IPS-NIHi7 (cell line): Measurements from ENCODE around the gene PCNX3.

ENCODE experiments used
- DNase-seq: peaks from one replicate; pipeline ENCODE4 v3.0.0; 2012; ENCODE audit warnings: mixed read lengths; ENCODE audit errors: extremely low spot score

Gene PCNX3

GRCh38 chr11:65639623-65640482, 24.3 kb downstream of the PCNX3 start:
- no peak for DNase-seq

DNA sequence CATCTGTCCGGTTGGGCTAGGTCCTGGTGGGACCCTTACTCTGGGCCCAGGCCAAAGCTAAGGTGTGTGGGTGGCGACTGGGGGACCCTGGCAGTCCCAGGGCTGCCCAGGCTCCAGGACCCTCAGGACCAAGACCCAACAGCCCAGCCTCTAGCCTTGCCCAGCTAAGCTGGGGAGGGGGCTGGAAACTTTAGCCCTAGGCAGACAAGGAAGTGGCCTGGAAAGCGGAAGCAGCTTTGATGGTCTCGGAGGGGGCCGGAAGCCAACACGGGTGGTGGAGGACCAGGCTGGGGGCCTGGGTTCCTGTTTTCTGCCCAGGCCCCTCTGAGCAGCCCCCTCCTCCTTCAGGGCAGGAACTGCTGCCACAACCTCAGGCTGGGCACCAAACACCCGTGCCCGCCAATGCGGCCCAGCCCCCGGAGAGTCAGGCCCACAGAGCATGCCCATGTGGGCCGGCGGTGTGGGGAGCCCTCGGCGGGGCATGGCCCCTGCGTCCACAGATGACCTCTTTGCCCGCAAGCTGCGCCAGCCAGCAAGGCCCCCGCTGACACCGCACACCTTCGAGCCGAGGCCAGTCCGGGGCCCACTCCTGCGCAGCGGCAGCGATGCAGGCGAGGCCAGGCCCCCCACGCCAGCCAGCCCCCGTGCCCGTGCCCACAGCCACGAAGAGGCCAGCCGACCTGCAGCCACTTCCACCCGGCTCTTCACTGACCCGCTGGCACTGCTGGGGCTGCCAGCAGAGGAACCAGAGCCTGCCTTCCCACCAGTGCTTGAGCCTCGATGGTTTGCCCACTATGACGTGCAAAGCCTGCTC, 25.1 kb downstream of the PCNX3 start:
- DNase-seq, result no peak

DNA sequence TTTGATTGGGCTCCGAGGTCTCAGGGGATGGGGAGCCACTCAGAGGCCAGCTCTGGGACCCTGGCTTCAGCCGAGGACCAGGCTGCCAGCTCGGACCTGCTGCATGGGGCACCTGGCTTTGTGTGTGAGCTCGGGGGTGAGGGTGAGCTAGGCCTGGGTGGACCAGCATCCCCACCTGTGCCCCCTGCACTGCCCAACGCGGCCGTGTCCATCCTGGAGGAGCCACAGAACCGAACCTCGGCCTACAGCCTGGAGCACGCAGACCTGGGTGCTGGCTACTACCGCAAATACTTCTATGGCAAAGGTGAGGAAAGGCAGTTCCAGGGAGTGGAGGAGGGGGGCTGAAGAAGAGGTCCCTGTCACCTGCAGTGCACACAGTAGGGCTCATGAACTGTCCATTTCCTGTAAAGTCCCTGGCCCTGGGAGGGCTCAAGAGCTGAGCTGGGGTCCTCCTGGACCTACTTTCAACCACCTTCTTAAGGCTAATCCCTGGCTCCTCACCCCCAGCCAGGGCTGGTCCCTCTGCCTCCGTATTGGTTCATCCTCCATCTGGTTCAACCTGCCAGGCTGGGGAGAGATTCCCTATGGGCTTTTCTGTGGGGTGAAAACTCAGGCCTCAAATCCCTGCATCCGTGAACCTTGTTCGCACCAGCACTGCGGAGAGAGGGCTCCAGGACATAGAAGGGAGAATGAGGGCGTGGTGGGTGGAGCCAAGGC, 25.9 kb downstream of the PCNX3 start:
- no peak for DNase-seq

- peak; percentile 75 for DNase-seq
Measured at GRCh38 chr11:65642014-65642671, 26.6 kb downstream of the PCNX3 start.

DNA sequence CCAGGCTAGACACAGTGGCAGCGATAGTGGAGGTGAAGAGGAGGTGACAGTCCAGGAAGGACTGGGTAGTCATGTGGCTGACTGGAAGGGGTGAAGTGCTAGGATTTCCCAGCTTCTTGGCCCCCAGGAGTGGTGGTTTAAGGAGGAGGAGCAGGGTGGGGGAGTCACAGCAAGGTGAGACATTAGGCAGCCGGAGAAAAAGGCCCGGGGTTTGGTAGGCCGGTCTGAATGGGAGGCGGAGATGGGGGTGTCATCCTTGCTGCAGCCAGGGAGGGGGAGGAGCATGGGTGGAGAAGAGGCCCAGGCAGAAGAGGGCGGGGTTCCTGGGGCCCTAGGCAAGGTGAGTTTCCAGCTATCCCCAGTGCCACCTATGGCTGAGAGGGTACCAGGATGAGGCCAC, 28.4 kb downstream of the PCNX3 start:
- DNase-seq, result peak; percentile 47

GRCh38 chr11:65644837-65645236, 29.3 kb downstream of the PCNX3 start:
- DNase-seq, result no peak

GRCh38 chr11:65645710-65646109, 30.1 kb downstream of the PCNX3 start:
- DNase-seq, result no peak

GRCh38 chr11:65646288-65646957, 30.8 kb downstream of the PCNX3 start:
- DNase-seq, result no peak

DNA sequence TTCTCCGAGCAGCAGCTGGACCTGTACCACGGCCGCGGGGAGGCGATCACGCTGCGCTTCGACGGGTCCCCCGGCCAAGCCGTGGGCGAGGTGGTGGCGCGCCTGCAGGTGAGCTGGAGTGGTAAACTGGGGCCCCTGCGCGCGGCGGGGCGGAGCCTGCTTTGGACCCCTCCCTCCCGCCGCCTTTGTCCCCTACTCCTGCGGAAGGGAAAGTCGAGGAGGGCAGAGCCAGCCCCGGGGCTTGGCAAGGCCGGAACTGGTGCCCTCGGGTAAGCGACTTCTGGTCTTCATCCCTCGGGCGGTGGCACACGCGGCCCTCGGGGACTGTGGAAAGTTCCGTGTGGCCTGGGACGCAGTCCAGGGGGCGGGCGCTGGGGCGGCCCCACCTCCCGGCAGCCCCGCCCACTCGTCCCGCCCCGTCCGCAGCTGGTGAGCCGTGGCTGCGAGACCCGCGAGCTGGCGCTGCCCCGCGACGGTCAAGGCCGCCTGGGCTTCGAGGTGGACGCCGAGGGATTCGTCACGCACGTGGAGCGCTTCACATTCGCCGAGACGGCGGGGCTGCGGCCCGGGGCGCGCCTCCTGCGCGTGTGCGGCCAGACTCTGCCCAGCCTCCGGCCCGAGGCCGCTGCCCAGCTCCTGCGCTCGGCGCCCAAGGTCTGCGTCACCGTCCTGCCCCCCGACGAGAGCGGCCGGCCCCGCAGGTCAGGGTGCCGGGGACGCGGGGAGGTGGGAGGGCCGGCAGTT, 31.6 kb downstream of the PCNX3 start:
- DNase-seq, result peak; percentile 77

- DNase-seq, result no peak
Measured at GRCh38 chr11:65648997-65649493, 33.5 kb downstream of the PCNX3 start.

- DNase-seq, result no peak
Measured at GRCh38 chr11:65649656-65650546, 34.3 kb downstream of the PCNX3 start.

- DNase-seq, result no peak
Measured at GRCh38 chr11:65650547-65651338, 35.2 kb downstream of the PCNX3 start.

DNA sequence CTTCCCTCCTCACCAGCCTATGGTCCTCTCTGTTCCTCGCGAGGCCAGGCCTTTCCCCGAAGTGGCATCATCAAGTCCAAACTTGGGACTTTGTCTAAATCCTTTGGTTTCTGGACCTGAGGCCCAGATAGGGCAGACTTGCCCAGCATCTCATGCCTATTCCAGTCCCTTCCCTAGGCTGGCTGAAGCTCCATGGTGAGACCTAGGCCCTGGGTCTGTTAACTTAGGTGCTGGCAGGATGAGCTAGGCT, 35.7 kb downstream of the PCNX3 start:
- DNase-seq, result no peak

DNA sequence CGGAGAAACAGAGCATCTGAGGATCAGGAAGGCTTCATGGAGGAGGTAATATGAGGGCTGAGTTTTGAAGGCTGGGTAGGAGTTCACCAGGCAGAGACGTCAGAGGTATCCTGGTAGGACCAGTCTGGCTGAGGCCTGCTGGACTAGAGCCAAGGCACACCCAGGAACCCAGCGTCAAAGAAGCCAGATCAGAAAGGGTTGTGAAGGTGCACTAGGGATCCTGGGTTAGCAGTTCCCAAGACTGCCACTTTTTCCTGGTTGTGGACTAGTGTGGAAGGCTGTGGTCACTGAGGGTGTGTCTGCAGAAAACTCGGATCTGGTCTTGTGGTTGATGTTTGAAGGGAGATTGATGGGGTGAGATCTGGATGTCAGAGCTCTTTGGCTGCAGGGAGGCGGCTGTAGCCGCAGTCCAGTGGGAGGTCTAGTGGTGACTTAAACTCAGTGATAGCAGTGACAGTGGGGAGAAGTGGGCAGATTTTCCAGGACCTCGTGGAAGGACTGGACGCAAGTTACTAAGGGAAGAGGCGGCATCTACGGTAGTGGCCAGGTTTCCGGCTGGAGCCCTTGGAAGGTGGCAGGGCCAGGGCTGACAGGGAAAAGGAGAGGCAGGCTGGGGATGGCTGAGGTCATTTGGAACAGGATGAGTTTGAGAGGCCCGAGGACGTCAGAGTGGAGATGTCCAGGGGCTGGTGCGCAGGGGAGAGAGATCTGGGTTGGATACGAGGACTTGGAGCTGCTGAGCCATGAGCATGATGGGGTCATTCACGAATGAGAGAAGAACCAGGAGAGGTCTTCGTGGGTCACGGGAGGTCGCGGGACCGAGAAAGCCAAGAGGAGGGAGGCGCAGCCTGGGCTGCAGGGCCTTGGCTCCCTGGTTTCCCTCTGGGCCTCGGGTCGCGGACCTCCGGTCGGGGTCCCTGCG, 36.3 kb downstream of the PCNX3 start:
- DNase-seq, result no peak

GRCh38 chr11:65652511-65653228, 37.1 kb downstream of the PCNX3 start:
- peak; percentile 96 for DNase-seq

GRCh38 chr11:65653229-65654225, 38.0 kb downstream of the PCNX3 start:
- no peak for DNase-seq
